K562 (cell line): ENCODE results near the gene POLR2L. TPM values are rescaled to one million over a fixed set of nuclear protein-coding genes. Genes with fewer than 3 reads are reported as not detected.

ENCODE experiments used
- BDP1 ChIP-seq: IDR thresholded peaks from 3 replicates; pipeline ENCODE4 v1.6.1; 2011; ENCODE audit not compliant: insufficient read length, insufficient read depth
- CAMTA2 ChIP-seq: fragments of 250-450 bp; sonication (Bioruptor Pico); conservative IDR thresholded peaks from 2 replicates; pipeline ENCODE4 v1.5.1; 2022
- CTCF ChIP-seq, 3 experiments: IDR thresholded peaks in 2 of 3; conservative IDR thresholded peaks in 1 of 3; 2 replicates each; pipeline ENCODE4 v1.5.1; 2011 to 2012; ENCODE audit warnings: low read length in 3 of 3, mild to moderate bottlenecking in 3 of 3, control low read depth in 2 of 3, improper control_type of control experiment in 1 of 3, inconsistent platforms in 1 of 3, low read depth in 1 of 3, mixed read lengths in 1 of 3, moderate library complexity in 1 of 3; ENCODE audit not compliant: insufficient read depth in 2 of 3
- FOXK2 ChIP-seq, 2 experiments: fragments of 450-650 bp; IDR thresholded peaks in 1 of 2; conservative IDR thresholded peaks in 1 of 2; 2 replicates each; pipeline ENCODE4 v1.6.1; 2016; ENCODE audit warnings: low read depth in 2 of 2, mild to moderate bottlenecking in 1 of 2
- IRF2 ChIP-seq: sonication (generic); formaldehyde crosslinking; IDR thresholded peaks from 2 replicates; pipeline ENCODE4 v1.8.1; 2022; ENCODE audit warnings: mild to moderate bottlenecking, missing genetic modification reagents
- NUFIP1 ChIP-seq: fragments of 450-650 bp; IDR thresholded peaks from 2 replicates; pipeline ENCODE4 v1.6.1; 2018; ENCODE audit not compliant: partially characterized antibody
- TAL1 ChIP-seq: fragments of 450-650 bp; IDR thresholded peaks from 2 replicates; pipeline ENCODE4 v1.6.1; 2016; ENCODE audit warnings: mild to moderate bottlenecking
- ZNF41 ChIP-seq: fragments of 250-450 bp; sonication (Bioruptor Pico); conservative IDR thresholded peaks from 2 replicates; pipeline ENCODE4 v1.4.0; 2020; ENCODE audit warnings: mild to moderate bottlenecking
- ZNF780A ChIP-seq: fragments of 250-450 bp; sonication (Bioruptor Pico); IDR thresholded peaks from 2 replicates; pipeline ENCODE4 v1.5.0; 2021; ENCODE audit warnings: mild to moderate bottlenecking
- polyA plus RNA-seq, 8 experiments: library from polyadenylated mRNA; depleted of rRNA in 4 of 8; stranded (reverse) in 5 of 8; unstranded in 3 of 8; fragments of >200 nt; fragmentation: Nextera tagmentation in 2 of 8; fragmentation: Illumina TruSeq in 1 of 8; extraction: Ambion mirVana in 2 of 8; extraction: Trizol in 1 of 8; gene quantifications; 2 replicates each; pipeline versions ENCODE4 v1.2.1 to v1.2.3, GENCODE V29; 2011 to 2014; ENCODE audit warnings: inconsistent platforms in 1 of 8, missing spikeins in 1 of 8
- total RNA-seq, 7 experiments: library from RNA; depleted of rRNA in 6 of 7; stranded (reverse); fragments of >200 nt in 6 of 7; fragmentation: Illumina TruSeq in 2 of 7; extraction: Trizol in 2 of 7; gene quantifications; 2 replicates each; pipeline versions ENCODE4 v1.2.1 to v1.2.3, GENCODE V29; 2011 to 2021; ENCODE audit warnings: low replicate concordance in 1 of 7
- TF ChIP-seq, protein P1 (sequence below): fragments of 250-450 bp; sonication (Bioruptor Pico); IDR thresholded peaks from 2 replicates; pipeline ENCODE4 v1.5.0; 2020; ENCODE audit warnings: mild to moderate bottlenecking, borderline replicate concordance
- TF ChIP-seq, protein P2 (sequence below), 2 experiments: fragments of 450-650 bp; formaldehyde crosslinking in 1 of 2; IDR thresholded peaks; 2 replicates each; pipeline versions ENCODE4 v1.4.0 to v1.6.1; 2014 to 2020; ENCODE audit warnings: mild to moderate bottlenecking in 2 of 2, borderline replicate concordance in 1 of 2, low read depth in 1 of 2
- TF ChIP-seq, protein P3 (sequence below): IDR thresholded peaks from 2 replicates; pipeline ENCODE4 v1.6.1; 2016; ENCODE audit warnings: missing genetic modification characterization, missing compliant biosample characterization

The POLR2L gene
- total and polyA plus RNA-seq, 9 of the 15 experiments (the other 6 are each of a cell fraction or from before 2014, with no cell fraction given), result 38.3 to 688 (median 108) TPM

DNA sequence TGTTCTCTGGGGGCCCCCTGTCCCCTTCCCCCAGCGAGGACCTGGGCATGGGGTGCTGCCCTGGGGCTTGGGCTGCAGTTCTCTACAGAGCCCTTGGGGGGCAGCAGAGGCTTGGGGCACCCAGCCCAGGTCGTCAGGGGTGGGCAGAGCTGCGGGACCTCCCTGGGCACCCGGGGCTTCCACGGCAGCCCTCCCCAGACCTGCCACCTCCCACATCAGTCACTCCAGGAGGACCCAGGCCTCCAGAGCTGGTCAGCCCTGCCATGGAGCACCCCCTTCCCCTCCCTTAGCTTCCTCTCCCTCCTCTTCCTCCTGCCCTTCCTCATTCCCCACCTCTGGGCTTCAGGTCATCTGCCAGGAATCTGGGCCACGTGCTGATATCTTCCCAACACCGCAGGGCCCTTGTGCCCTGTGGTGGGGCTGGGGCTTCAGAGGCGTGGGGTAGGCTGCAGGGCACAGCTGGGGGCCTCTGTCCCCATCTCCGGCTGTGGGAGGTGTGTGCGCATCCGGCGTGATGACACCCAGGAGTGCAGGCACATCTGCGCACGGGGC lies 6.1 kb upstream of the POLR2L start (continued):
- TF ChIP-seq NUFIP1, result no peak
- TF ChIP-seq ZNF41 (CRISPR knock-in tag), result no peak
- TF ChIP-seq, protein P1, sequence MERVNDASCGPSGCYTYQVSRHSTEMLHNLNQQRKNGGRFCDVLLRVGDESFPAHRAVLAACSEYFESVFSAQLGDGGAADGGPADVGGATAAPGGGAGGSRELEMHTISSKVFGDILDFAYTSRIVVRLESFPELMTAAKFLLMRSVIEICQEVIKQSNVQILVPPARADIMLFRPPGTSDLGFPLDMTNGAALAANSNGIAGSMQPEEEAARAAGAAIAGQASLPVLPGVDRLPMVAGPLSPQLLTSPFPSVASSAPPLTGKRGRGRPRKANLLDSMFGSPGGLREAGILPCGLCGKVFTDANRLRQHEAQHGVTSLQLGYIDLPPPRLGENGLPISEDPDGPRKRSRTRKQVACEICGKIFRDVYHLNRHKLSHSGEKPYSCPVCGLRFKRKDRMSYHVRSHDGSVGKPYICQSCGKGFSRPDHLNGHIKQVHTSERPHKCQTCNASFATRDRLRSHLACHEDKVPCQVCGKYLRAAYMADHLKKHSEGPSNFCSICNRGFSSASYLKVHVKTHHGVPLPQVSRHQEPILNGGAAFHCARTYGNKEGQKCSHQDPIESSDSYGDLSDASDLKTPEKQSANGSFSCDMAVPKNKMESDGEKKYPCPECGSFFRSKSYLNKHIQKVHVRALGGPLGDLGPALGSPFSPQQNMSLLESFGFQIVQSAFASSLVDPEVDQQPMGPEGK (CRISPR knock-in tag), result no peak
- no peak for TF ChIP-seq BDP1
- TF ChIP-seq TAL1, result no peak
- TF ChIP-seq, protein P2, sequence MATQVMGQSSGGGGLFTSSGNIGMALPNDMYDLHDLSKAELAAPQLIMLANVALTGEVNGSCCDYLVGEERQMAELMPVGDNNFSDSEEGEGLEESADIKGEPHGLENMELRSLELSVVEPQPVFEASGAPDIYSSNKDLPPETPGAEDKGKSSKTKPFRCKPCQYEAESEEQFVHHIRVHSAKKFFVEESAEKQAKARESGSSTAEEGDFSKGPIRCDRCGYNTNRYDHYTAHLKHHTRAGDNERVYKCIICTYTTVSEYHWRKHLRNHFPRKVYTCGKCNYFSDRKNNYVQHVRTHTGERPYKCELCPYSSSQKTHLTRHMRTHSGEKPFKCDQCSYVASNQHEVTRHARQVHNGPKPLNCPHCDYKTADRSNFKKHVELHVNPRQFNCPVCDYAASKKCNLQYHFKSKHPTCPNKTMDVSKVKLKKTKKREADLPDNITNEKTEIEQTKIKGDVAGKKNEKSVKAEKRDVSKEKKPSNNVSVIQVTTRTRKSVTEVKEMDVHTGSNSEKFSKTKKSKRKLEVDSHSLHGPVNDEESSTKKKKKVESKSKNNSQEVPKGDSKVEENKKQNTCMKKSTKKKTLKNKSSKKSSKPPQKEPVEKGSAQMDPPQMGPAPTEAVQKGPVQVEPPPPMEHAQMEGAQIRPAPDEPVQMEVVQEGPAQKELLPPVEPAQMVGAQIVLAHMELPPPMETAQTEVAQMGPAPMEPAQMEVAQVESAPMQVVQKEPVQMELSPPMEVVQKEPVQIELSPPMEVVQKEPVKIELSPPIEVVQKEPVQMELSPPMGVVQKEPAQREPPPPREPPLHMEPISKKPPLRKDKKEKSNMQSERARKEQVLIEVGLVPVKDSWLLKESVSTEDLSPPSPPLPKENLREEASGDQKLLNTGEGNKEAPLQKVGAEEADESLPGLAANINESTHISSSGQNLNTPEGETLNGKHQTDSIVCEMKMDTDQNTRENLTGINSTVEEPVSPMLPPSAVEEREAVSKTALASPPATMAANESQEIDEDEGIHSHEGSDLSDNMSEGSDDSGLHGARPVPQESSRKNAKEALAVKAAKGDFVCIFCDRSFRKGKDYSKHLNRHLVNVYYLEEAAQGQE (IDR thresholded peaks at IDR 0.05; ENCODE audit: borderline replicate concordance), result peak; percentile 53
- TF ChIP-seq, protein P2 (CRISPR knock-in tag; IDR thresholded peaks at IDR 0.05; ENCODE audit: low read depth), result no peak
- TF ChIP-seq FOXK2 (conservative IDR thresholded peaks at IDR 0.05 in 1 of 2, IDR thresholded peaks at IDR 0.05 in 1 of 2; ENCODE audit: low read depth in 2 of 2), result no peak
- TF ChIP-seq ZNF780A (CRISPR knock-in tag), result no peak
- peak; percentile 80 to 81 (median 80) for TF ChIP-seq CTCF (IDR thresholded peaks at IDR 0.05 in 2 of 3, conservative IDR thresholded peaks at IDR 0.05 in 1 of 3; ENCODE audit: insufficient read depth in 2 of 3, low read depth in 1 of 3, low read length in 3 of 3)
- no peak for TF ChIP-seq IRF2 (CRISPR knock-in tag)
- no peak for TF ChIP-seq CAMTA2 (CRISPR knock-in tag)
- TF ChIP-seq, protein P3, sequence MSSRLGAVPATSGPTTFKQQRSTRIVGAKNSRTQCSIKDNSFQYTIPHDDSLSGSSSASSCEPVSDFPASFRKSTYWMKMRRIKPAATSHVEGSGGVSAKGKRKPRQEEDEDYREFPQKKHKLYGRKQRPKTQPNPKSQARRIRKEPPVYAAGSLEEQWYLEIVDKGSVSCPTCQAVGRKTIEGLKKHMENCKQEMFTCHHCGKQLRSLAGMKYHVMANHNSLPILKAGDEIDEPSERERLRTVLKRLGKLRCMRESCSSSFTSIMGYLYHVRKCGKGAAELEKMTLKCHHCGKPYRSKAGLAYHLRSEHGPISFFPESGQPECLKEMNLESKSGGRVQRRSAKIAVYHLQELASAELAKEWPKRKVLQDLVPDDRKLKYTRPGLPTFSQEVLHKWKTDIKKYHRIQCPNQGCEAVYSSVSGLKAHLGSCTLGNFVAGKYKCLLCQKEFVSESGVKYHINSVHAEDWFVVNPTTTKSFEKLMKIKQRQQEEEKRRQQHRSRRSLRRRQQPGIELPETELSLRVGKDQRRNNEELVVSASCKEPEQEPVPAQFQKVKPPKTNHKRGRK (tag), result no peak
